Pons (tissue), 1 donor: ENCODE measurements around the gene NOXO1.

Experiments
- DNase-seq: peaks from one replicate; pipeline ENCODE4 v3.0.0-alpha.2; 2016; ENCODE audit warnings: low spot score

Gene NOXO1

DNA sequence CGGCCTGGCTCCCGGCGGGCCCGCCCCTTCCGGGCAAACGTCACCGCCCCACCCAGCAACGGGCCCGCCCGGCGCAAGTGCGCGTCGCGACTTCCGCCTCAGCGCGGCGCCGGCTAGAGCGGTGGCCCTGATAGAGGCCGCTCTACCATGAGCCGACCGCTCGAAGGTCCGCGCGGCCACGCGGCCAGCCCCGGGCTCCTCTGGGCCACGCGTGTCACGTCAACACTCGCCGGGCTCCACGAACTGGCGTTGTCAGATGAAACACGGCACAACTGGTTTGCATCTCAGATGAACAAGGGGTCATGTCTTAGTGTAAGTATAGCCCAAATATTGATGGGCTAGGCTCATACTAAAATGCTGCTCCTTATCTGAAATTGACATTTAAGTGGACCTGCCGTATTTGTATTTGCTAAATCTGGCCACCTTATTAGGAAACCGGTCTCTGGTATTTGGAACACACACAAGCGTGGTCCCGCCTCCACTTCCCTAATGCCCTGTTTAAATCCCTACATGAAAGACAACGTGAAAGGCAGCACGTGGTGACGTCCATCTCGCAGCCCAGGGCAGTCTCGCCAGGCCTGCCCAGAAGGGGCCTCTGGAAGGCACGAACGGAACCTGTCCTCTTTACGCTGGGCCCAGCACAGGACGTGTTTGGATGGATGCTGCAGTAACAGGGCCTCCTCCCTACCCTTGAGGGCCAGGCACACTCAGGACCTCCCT, 28.7 kb upstream of the NOXO1 start, which contains the start of gene ZNF598:
TSS of gene ZNF598 (minus strand) at position 31 of the 720 bp plus-strand sequence.
- DNase-seq, result peak; percentile 87

DNA sequence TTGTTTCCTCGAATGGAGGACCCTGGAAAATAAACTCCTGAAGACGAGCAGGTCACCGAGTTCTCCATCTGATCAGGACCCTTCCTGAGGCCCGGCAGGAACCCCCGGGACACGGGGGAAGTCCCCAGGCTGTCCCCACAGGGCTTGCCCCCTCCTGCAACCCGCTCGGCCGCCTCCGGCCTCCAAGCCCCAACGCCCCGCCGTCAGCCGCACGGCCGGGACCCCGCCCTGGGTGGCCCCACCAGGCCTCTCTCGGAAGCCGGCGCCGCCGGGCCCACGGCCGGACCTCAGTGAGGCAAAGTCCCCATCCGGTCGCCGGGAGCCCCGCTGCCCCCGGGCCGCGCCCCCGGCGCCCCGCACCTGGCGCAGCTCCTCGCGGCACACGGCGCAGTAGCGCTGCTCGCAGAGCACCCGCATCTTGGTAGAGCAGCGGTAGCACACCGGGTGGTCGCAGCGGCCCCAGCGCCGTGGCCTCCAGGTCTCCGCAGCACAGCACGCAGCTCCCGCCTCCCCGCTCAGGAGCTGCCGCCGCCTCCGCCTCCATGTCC, 28.0 kb upstream of the NOXO1 start:
- DNase-seq, result no peak

DNA sequence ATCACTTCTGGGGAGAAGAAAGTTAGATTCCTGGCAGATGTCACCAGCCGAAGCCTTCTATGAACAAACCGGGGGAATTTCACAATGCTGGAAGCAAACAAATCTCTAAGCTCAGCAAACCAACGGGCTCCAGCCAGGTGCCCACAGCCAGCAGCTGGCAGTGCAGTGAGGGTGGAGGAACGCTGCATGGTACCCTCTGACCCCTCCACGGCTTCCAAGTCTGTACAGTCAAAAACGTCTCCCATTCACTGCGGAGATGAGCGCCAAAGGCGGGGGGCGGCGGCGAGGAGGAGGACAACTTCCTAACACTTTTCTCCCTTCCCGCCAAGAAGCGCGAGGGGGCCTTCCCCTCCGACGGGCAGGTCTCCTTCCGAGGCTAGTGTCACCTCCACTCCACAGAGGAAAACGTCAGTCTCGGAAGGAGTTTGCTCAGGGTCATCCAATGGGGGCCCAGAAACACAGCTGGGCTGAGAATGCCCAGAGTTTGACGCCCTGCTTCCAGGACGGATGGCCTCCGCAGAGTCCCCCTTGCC, 27.4 kb upstream of the NOXO1 start:
- DNase-seq, result no peak

DNA sequence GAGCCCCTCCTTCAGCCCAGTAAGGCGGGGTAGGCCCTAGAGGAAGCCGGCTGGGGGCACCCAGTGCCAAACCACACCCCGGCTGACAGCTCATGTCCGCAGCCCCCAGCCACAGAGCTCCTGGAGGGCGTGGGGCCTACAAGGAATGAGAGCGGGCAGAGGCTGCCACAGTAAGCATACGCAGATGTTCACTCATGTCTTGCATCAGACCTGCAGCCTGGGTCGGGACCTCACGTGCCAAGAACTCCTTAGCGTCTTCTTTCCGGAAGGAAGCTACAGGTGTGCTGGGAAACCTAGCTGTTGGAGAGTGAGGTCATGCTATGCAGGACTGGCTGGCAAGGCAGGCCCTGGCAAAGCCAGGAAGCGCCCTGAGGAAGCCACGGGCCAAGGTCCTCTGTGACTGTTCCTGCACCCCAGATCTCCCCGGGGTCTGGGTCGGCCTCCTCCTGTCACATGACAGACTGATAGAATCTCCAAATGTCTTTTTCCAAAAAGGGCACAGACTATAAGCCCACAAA, 26.8 kb upstream of the NOXO1 start:
- no peak for DNase-seq

DNA sequence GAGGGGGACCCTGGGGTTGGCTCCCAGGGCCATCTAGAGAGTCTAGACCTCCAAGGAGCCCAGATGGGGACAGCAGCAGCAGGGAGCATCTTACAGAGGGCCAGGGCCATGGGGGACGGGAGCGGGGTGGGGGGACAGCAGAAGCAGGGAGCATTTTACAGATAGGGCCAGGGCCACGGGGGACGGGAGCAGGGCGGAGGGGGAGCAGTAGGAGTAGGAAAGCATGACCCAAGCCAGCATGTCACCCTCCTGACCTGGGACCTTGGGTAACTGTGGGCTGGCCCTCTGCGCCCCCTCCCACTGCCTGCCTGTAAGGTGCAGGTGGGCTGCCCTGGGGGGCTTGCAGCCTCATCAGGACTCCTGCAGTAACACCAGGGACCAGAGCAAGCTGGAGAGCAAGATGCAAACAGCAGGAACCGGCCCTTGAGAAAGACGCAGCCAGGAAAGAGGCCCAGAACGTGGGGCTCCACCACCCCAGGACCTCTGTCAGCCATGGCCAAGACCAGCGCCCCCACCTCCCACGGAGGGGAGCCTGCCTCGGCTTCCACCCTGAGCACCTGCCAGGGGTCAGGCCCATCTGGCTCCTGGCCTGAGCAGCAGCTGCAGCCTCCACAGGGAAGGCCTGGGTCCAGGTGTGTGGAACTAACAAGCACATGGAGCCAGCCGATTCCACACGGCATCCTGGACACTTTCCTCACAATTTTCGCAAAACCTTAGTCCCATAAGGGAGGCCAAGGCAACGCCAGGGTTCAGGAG, 26.0 kb upstream of the NOXO1 start:
- DNase-seq, result no peak

DNA sequence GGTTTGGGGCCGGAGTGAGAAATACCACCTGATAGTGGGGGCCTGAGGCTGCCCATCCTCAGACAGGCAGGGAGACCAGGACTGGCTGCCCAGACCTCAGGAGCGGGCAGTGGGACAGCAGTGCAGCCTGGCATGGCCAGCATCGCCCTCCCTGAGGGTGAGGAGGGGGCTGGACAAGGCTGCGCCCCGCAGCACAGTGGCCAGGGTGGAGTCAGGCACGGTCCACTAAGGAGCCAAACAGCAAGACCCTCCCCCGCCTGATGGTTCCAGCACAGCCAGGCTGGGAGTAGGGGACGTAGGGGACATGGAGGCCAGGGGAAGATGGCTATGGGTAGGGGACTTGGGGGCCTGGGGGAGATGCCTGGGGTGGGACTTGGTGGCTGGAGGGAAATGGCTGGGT, 25.0 kb upstream of the NOXO1 start:
- no peak for DNase-seq

DNA sequence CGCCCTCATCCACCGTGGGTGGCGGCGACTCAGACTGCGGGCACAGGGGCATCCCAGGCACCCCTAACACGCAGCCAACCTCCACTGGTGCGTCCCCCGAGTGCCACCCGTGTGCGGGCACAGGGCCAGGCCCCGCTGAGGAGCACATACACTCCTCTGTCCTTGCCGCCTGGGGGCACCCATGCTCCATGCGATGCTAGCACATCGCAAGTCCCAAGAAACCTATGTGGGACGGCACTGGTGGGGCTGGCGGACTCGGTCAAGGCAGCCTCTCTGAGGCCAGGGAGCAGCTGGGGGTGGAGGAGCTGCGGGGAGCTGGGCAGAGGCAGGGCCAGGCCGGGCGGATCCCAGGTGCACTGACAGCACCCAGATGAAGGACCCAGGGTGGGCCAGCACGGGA, 24.4 kb upstream of the NOXO1 start:
- no peak for DNase-seq

DNA sequence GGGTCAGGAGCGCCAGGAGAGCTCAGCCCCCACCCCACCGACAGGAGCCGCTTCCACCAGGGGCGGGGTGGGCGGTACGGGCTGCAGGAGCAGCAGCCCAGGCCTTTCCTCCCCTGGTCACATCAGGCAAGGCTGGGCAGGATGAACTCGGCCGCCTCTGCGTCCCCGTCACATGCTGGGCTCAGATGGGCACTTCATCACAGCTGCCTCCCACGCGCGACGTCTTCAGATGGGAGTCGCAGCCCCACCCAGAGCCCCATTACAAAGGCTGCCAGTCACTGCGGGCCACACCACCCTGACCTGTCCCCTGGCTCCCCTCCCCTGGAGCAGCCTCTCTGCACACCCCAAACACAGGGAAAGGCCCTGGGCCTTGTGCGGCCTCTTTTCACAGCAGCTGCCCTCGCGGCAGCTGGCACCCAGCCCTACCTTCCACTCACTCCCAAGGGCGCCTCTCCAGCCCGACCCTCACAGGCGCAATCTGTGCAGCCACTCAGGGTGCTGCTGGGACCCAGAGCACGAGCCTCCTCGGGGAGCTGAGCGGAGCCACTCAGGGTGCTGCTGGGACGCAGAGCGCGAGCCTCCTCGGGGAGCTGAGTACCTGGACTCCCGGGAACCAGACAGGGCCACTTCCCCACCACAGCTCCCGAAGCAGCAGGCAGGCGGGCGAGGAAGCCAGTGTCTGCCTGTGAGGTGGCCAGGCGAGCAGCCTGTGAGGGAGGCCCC, 23.7 kb upstream of the NOXO1 start:
- no peak for DNase-seq

DNA sequence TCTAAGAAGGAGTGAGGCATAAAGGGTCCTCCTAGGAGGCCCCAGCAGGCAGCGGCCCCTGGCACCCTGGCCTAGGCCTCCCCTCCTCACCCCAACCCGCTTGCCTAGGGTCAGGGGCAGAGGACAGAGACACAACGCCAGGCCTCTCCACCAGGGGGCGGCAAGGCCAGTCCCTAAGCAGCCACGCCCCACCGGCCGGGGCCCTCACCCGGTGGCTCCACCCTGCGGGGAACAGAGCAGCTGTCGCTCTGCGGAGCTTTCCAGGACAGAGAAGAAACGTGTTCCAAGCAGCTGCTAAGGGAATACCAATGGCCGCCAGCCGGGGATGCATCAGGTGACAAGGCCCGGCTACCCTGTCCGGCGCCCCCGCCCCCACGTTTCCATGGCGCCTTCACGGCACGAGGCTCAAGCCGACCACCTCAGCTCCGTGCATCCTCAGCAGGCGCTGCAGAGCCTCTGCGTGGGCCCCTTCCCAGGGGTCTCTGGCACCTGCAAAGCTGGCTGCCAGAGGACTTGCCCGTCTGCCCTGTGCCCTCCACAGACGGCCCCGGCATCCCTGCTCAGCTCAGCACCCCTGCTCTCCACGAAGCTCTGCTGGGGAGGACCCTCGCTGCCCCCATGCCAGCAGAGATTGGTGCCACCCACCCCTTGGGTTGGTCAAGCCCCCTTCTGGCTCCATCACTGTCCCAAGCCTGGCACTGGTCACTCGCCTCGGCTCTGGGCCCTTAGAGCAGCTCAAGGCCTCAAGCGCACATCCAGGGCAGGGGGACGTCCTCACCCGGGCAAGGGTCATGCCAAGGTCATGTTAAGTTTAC, 22.8 kb upstream of the NOXO1 start:
- peak; percentile 69 for DNase-seq

DNA sequence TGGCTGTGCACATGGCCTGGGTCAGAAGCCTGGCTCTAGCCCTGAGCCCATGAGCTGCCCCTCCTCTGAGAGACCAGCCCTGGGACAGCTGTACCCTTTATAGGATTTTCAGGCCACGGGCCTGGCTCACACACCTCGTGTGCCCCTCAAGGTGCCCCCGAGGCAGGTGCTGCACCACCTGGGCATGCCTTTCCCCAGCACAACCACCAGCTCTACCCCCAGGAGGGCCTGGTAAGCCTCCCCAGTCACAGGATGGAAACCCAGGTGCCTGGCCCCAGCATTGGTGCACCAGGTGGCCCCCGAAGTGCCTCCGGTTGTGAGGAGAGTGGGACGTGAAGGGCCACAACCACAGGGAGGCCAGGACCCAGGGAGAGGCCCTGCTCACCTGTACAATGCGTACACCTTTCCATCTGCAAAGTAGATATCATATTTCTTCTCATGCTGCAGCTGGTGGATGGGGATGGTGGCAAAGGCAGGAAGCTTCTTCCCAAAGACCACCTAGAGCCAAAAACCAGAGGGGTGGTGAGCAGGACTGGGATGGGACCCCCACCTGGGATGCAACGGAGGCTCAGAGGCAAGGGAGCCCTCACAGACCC, 22.1 kb upstream of the NOXO1 start:
- no peak for DNase-seq

DNA sequence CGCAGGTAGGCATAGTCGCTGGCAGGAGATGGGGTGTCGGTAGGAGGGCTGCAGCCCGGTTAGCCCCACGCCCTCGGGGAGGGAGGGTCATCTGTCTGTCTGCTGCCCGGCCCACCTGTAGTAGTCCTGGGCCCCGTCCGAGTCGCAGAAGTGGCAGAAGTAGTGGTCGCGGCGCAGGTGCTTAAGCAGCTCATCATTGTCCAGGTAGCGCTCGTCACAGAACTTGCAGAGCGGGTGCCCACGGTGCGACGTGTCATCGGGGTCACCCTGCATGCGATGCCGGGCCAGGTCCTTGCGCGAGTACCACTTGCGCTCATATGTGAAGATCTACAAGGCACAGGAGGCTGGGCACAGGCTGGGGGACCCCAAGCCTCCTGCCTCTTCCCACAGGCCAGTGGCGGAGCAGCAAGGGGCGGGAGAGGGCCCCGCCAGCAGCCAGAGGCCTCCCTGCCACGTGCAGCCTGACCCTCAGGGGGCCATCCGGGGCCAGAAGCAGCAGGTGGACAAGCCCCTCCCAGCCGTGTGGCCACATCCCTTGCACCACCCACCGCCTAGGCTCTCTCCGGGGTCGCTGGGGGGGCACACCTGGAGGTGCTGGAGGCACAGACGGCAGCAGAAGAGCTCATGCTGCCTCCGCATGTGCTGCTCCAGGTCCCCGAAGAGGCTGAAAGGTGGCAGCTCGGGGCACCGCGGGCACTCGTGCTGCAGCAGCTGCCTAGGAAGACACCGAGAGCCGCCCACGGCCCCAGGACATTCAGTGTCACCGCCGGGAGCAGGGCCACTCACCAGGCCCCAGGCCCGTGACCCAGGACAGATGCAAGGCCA, 21.3 kb upstream of the NOXO1 start:
- no peak for DNase-seq

DNA sequence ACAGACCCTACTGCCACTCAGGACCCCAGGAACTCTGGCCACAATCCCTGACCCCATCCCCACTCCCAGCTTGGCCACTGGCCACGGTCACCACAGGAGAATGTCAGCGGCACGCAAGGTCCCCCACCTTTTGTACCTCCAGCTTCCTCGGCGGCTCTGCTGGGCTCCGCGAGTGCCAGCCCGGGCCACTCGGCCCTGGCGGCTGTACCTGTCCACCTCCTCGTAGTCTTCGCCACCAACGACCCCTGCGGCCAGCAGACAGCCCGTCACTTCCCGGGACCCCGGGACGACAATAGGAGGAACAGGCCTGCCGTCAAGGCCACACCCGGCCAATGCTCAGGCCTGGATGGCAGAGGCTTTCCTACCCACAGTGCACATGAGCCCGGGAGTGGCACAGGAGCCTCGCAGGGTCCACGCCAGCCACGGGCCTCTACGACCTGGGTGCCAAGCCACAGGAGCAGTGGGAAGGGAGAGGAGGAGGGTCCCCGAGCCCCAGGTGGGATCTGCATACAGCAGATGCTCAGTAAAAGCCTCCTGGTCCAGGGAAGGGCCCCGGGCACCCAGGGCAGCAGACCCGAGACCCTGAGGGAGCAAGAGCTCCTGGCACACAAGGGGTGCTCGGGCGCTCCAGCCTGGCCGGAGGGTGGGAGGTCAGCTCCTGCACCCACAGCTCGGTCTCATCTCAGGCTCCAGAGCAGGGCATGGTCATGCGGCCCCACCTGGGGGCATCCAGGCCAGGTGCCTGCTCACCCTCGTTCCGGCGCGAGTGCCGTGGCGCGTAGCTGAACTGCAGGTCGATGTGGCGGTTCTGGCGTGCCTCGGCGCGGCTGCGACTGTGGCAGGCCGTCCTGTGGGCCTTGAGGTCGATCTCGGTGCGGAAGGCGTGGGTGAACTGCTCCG, 20.4 kb upstream of the NOXO1 start:
- no peak for DNase-seq

DNA sequence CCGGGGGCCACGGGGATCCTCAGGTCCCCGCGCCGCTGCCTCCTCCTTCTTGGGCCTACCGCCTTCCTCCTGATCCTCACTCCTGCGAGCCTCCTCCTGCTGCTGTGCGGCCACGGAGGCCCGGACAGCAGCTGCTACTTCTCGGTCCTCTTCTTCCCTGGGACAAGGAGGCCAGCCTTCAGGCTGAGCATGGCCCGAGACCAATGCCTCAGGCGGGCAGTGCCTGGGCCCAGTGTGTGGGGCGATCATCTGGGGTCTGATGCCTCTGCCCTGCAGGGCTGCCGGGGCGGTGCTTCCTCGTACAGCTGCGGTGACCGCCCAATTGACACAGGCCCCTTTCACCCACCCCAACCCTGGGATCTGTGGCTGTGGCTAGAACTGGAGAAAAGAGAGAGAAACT, 19.8 kb upstream of the NOXO1 start:
- DNase-seq, result no peak

DNA sequence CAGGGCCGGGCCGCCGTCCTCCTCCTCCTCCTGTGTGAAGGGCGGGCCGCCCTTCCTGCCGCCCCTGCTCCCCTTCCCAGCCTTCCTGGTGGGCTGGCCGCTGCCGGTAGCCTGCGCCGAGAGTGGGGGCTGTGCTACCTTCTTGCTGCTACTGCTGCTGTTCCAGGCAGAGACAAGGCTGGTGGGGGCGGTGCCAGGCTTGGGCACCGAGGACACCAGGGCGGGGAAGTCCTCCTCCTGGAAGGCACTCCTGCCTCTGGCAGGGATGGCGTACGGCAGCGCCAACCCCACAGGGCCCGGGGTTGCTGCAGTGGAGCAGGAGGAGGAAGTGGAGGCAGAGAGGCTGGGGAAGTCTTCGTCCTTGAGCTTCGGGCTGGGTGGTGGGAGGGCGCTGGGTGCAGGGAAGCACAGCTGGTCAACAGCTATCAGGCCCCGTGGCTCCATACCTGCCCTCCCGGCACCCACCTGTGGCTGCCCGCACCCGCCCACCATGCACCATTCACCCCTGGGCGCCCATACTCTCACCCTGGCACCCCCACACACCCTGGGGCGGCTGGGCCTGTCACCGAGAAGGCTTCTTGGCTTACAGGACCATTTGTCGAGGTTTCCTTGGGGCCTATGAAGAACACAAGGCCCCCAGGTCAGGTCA, 18.7 kb upstream of the NOXO1 start:
- no peak for DNase-seq

DNA sequence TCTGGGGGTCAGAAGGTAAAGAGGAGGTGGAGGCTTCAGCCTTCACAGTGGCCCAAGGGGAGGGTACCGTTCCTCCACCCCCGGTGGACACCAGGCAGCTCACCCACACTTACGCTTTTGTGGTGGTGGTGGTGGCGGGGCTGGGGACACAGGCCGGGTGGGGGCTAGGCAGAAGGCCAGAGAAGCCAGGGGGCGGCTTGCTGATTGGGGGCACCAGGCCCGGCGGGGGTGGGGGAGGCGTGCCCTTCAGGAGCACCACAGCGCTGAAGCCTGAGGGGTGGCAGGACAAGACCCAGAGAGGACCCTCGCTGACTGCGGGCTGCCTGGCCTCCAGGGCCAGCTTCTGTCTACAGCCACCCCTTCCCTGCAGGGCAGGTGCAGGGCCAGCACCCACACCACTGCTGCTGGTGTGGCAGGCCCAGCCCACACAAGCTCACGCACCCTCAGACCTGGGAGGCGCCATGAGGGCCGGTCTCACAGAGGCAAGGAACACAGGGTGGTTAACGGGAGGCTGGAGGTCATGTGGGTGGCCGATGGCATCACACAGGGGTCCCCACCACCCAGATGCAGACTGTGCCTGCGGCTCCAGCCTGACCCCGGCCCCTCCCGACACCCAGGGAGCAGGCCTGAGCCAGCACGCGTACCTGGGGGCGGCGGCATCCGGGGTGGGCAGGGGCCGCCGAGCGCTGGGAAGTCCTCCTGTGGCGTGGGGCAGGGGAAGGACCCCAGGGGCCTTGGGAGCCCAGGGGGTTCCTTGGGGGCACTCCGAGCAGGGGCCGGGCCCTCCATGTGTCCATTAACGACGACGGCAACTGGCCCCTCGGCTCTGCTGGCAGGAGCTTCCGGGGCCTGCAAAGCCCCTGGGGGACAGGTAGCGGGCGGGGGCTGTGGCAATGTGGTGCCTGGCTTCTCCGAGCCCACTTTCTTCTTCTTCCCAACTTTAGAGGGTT, 17.9 kb upstream of the NOXO1 start:
- DNase-seq, result no peak

DNA sequence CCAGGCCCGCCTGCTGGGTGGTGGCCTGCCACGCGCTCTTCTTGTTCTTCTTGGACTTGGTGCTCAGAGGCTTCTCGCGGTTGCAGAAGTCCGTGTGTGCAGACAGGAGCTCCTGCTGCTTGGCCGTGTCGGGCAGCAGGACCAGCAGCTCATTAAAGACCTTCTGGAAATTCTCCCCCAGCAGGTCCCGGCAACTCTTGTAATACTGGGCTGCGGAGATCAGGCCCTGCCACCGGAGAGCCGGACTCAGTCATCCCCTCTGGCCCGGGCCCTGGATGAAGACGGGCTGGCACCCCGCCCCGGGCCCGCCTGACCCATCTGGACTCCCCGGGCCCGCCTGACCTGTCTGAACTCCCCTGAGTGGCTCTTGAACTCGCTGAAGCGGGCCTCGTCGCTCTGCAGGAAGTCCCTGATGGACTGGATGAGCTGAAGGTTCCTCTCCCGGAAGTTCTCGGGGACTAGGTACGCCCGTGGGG, 17.1 kb upstream of the NOXO1 start:
- DNase-seq, result no peak
